Lung microvascular endothelial cell (primary cell): ENCODE data around the gene SYNPO. TPM values are rescaled to one million over a fixed set of nuclear protein-coding genes. Genes with fewer than 3 reads are reported as not detected.

ENCODE experiments used
- DNase-seq, 2 donors: peaks; one replicate each; pipeline versions ENCODE4 v3.0.0 to v3.0.0-alpha.2; 2010; ENCODE audit warnings: low read depth in 2 of 2
- total RNA-seq: library from RNA; depleted of rRNA; stranded (reverse); fragments of >200 nt; gene quantifications from 2 replicates; pipeline ENCODE4 v1.2.1, GENCODE V29; 2014

Gene SYNPO
- total RNA-seq, 1 donor from 2014 or later: 10.7 TPM

DNA sequence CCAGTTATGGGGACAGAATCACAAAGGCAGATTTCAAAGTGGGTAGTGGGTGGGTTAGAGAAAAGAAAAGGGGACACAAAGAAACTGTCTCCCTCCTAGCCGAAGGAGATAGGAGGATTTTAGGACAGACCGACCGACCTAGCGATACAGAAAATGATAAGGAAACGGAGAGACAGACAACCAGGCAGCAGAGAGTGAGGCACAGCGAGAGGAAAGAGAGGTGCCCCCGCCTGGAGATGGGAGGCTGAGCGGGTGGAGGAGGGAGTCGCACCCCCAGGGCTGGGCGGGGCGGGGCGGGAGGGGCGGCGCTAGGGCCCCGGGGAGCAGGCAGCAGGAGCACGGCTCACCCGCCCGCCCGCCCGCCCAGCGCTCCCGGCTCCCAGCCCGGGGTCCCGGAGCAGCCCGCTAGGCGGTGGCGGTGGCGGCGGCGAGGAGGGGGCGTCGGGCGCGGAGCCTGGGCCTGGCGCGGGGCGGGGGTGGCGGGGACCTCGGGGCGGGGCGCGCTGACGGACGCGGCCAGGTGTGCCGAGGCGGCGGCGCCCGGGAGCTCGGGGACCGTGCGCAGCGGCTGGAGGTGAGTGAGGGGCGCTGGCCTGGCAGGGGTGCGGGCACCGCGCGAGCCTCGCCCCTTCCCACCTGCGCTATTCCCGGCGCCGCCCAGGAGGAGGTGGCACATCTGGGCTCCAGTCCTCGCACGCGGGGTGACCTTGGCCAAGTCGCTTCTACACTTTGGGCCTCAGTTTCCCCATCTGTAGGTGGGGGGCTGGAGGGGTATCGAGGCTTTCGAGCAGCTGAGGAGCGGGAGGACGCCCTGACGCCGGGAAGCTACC, 15.9 kb upstream of the SYNPO start:
- peak; percentile 44 to 57 for DNase-seq

DNA sequence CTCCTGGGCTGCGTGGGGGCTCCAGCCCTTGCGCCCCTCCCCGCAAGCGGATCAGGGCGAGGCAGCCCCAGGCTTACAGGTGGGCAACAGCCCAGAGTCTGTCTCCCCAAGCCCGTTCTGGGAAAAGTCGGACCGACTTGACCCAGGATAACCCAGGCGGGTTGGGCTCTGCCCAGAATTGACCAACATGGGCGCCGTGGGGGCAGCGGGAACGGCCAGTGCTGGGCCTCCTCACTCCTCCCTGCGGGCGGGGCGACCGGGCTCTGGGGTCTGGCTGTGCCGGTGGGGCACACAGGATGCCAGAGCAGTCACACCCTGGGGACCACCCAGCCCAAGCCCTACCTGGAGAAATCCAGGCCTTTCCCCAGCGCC, 15.3 kb upstream of the SYNPO start:
- no peak for DNase-seq

DNA sequence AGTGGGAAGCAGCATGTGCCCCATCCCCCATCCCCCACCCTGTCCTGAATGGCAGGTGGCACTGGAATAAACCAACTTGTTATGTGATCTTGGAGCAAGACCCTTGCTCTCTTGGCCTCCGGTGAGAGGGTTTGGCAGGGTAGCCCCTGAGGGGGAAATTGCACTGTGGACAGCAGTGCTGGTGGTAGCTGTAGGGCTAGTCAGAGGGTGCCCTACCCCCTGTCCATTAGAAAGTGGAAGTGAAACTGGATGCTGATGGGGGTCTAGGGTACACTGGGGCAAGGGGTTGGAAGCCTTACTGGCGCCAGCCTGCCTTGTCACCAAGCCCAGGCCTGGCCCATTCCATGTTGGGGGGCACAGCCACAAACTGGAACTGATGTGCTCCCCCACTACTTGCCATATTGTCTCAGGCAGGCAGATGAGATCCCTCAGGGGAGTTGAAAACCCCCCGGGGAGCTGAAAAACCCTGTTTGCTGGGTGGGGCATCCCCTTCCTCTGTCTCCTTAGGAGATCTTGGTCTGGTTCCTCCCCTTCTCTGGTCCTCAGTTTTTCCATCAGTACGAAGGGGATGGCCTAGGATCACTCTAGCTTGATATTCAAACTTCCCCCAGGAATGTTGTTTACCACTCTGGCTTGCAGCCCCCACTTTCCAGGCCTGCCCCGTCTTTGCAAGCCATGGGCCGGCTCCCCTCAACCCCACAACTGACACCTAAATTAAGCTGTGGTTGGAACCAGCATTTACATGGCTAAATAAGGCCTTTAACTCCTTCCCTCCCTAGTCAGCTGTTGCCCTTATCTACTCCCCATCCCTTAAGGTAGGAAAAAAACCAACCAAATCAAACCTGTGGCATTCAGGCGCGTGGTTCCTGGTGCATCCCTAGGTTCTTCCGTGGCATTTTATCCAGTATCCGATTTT, 14.4 kb upstream of the SYNPO start:
- DNase-seq: peak; percentile 40 to 61

DNA sequence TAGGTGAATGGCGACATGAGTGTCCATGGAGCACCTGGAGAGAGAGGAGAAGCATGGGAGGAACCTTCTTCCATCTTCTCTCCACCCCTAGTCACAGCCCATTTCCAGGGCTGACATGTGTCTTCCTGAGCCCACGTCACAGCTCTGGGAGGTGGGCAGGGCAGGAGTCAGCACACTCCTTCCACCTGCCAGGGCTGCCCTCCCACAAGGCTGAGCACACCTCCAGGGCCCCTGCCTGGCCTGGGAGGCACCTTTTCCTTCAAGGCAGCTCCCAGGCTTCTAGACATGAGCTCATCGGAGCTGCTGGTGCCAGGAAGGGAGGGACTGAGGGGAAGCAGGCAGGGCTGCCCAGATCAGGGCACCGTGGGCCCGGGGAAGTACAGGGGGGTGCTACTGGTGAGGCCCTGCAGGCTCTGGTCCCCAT, 13.6 kb upstream of the SYNPO start:
- peak in 1 of 2 donors; percentile 75 for DNase-seq

DNA sequence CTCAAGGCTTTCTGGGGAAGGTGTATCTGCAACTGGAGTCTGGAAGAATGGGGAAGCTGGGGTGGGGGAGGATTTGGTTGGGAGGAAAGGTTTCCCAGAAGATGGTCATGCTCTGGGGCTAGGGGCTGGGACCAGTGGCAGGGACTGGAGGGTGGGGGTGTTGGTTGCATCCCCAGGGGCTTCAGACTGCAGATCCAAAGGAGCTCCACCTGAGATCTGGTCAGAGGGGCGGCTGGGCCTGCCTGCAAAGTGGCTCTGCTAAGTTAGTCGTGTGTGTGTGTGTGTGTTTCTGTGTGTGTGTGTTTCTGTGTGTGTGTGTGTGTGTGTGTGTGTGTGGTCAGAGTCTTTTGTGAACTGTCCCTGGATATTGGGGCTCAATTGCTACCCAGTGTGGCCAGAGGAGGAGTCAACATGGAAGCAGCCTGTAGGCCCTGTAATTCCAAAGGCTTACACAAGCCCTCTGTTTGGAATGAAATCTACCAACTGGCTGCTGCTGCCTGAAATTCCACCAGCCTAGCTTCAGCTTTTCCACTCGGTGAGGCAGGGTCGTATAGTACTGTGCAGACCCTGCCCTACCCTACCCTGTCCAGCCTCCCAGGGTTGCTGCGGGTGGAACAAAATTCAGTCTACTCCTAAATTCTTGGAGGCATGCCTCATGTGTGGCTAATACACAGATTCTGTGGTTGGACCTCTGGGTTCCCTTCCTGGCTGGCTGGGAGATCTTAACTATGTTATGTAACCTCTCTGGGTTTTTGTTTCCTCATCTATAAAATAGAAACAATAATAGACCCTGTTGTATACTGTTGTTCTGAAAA, 12.5 kb upstream of the SYNPO start:
- no peak for DNase-seq

DNA sequence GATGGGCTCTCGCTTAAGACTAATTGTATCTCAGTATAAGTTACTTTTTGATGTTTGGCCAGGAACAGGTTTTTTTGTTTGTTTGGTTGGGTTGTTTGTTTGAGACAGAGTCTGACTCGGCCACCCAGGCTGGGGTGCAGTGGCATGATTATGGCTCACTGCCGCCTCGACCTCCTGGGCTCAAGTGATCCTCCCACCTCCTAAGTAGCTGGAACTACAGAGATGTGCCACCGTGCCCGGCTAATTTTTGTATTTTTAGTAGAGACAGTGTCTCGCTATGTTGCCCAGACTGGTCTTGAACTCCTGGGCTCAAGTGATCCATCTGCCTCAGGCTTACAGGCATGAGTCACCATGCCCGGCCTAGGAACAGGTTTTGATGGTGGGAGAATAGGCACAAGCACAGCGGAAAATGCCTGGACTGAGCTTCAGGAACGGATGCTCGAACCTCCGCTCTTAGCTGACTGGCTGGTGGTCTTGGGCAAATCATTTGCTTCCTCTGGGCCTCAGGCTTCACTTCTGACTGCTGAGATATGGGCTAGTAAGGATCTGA, 11.4 kb upstream of the SYNPO start:
- DNase-seq: peak in 1 of 2 donors; percentile 36

DNA sequence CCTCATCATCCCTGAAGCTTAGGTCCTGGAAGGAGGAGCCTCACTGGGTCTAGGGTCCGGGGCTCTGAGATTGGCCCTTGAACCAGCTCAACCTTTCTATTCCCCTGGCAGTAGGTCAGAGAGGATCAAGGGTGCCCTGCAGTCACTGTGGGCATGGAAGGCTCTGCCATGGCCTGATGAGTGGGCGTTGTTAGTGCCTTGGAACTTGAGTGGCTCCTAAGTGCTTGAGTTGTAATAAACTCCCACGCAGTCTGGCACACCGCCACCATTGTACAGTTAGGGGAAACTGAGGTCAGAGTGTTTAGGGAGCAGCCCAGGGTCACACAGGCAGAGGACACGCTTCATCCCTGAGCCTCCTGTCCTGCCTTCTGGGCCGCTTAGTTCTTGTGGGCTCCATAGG, 10.4 kb upstream of the SYNPO start:
- DNase-seq: no peak

DNA sequence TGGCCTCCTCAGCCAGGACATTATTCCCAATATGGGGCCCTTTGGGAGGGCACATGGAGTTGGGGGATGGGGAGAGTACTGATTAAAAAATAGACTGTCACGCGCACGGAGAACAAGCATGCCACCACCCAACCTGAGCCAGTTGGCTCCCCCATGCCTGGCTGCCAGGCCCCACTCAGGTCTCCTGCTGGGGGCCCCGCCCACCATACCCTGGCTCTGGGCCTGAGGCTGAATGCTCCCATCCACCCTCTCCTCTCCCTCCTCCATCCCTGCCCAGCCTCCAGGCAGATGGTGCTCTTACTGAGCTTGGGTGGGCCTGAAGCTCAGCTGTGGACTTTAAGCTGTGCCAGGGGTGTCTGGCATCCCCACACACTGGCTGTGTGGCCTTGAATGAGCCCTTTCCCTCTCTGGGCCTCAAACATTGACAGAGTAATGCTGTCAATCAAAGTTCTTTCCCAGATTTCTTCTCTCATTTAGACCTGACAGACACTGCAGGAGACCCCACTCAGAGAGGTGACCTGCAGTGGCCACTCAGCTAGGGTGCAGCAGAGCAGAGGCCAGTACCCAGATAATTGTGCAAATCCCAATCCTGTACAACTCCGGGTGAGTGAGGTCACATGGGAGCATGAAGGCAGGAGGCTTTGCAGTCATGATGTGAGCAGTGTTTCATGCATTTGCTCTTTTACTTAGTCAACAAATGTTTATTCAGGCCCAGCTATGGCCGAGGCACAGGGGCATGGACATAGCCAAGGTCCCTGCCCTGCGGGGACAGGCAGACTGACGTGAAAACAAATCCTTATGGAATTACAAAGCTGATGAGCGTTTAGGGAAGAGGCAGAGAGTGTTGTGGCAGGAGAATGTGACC, 9.8 kb upstream of the SYNPO start:
- DNase-seq: no peak

DNA sequence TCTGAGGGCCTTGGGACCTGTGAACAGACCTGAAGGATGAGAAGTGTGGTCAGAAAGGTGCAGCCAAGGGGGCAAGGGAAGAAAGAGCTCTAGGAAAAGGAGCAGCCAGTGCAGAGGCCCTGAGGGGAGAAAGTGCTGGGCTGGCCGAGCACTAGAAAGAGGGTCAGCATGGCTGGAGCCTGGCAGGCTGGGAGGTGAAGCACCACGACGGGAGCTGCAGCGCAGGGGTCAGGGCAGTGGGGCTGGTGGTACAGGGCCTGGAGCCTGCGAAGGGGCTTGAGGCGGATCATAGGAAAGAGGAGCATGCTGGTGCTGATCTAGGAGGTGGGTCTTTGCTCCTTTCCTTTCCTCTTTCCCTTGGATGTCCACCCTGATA, 9.1 kb upstream of the SYNPO start:
- no peak for DNase-seq

DNA sequence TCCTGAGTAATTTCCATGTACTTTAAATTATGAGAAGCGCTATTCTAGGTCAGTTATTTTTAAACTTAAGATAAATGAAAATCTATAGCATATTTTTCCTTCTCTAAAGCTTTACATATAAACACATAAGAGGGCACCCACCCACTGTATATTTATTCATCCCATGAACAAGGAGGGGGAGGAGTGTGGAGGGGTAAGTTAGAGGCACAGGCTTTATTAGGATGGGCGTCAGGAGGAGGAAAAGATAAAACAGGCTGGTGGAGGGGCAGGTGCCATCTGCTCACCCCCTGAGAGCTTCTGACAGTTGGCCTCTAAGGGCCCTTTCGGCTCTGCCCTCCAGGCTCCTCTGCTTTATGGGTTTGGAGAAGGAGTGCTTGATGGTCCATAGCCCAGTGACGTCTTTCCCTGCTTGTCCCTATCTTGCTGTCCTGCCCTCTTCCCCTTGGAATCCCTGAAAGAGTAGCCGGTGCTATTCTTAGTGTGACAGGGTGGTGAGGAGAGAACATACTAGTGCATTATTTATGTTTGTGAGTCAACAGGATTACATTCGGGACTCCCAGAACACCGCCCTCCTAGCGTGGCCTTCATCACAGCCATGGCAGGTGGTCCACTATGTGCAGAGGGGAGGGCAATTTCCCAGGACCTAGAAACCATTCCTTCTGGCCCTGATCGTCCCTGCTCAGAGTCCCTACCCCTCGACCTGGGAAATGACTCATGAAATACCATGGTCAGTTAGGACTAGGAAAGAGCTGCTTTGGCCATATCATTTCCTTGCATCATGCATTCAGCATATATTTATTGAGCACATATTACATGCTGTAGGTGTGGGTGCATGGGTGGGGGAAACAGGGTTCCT, 7.9 kb upstream of the SYNPO start:
- DNase-seq: peak; percentile 38 to 89

DNA sequence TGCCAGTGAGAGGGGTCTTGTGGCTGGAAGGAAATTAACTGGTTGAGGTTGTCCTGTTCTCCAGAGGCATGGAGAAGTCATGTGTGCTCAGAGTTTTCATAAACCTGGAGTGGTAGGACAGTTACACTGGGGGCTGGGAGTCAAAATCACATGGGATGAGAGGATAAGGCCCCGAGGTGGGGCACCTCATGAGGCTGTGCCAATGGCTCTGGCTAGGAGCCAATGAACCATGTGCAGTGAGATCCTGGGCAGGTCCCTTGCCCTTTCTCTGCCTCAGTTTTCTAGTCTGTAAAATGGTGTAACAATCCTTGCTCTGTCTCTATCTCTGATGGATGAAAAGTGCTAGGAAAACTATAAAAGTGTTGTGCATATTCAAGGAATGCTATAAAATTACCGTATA, 7.0 kb upstream of the SYNPO start:
- no peak for DNase-seq

DNA sequence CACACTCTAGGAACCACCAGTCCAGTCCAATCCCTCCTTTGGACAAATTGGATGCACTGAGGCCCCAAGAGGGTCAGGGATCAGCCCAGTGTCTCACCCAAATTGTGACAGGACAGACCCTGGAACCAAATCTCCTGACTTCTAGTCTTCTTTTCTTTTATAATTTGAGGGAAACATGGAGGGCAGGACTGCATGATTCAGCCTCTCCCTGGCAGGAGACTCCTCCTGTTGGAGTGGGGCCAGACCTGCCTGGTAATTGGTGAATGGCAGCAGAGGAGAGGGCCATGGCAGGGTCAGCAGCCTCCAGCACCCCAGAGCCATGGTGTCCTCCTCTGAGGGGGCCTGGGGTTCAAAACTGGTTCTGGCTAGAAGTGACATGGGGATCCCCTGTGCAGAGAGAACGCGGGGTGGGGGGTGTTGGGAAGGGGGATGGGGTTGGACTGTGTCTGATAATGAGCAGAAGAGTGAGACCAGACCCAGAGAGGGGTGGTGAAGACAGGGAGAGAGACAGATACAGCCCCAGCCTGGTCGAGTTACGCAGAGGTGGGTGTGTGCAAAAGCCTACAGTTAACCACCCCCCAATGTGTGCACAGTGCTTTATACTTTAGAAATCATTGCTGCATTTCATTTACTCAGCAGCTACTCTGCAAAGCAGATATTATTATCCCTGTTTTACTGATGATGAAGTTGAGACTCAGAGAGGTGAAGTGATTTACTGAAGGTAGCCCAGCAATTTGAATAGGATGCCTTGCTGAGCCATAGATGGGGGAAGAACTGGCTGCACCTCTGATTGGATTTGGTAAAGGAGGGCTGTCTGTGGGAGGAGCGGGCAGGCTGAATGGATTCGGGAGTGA, 3.8 kb upstream of the SYNPO start:
- peak; percentile 73 to 79 for DNase-seq

DNA sequence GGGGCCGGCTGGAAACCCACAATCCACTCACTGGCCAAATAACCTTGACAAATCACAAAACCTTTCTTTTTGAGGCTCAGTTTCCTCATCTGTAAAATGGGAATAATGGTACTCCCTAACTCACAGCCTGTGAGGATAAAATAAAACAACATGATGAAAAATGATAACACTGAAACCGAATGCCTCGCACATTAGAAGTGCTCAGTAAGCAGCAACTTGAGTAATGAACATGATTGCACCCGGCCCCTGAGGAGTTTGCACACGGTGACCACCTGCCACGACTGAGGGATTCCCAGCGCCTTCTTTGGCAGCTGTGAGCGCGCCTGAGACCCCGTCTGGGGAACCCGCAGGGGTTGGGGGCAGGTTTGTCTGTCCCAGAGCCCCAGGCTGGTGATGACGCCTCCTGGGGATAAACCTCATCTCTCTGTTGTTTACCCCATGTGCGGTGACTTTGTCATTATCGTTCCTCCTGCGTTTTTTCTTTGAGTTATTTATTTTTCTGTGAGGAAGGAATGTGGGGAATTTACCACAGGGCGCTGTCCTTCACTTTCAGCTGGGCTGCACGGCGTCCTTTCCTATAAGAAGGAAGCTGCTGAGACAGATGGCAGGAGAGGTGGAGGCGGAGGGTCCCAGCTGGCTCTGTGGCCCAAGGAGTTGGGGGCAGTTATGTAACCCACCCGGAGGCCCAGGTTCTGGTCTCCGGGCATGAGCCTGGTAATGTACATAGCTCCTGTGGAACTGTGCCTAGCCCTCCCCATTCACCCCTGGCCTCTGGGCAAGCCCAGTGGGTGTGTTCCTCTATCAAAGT, 3.0 kb upstream of the SYNPO start:
- peak in 1 of 2 donors; percentile 91 for DNase-seq

DNA sequence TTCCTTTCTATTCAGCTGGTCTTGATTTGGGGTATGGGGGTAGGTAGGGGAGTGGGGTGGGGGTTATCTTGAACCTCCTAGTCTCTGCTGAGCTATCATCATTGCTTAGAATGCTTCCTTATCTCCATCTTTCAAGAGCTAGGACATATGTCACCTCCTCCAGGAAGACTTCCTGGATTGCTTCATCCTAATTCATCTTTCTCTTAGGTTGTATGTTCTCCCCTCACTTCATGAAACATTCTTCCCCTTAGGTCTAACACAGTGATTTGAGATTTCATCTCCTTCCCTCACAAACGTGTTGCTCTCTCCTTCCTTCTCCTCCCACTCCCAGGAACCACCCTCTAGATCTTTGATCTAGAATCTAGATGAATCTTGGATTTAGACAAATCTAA, 2.4 kb upstream of the SYNPO start:
- DNase-seq: no peak

DNA sequence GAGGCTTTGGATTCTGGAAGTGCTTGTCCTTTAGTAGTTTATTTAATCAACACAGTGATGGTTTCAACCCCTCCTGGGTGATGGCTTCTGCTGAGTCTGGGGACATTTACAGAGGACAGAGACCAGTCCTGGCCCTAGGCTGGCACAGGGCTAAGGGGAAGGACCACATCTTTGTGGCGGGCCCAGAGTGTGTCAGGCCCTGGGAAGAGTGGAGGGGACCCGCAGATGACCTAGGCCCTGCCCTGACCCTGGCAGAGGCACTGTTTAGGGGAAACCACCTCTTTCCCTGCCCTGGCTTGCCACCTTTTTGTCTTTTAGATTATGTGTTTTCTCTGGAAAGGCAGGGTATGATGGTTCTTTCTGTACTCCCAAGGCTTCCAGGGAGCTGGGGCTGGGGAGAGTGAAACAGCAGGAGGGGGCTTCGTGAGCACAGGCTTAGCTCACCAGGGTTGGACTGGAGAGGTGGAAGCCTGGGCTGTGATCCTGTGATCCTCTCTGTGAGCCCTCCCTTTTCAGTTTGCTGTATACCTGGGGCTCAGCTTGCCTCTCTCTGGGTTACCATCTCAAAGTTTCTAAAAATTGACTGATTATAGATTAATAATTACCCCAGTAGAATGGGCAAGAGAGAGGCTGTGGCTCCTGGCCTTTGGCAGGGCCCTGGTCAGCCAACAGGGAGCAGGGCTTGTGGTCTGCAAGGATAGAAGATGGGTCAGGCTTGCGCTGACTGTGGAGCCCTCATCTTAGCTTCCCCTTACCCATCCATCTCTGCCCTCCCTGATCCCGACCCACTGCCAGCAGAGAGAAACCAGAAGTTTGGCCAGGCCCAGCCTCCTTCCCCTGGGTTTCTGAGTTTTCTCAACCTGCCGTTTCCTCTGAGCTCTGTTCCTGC, 1.7 kb upstream of the SYNPO start:
- no peak for DNase-seq

DNA sequence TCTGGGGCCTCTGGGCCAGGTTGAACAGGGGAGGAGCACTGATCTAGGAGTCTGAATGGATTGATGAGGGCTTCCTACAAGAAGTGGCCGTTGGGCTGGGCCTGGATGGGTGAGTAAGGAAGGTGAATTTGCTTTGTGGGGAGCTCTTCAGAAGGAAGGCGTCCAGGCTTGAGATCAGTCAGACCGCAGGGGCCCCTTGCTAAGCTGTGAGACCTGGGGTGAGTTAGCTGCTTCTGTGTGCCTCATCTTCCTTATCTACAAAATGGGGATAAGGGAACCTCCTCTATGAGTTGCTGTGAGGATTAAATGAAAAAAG, 1.1 kb upstream of the SYNPO start:
- DNase-seq: no peak

DNA sequence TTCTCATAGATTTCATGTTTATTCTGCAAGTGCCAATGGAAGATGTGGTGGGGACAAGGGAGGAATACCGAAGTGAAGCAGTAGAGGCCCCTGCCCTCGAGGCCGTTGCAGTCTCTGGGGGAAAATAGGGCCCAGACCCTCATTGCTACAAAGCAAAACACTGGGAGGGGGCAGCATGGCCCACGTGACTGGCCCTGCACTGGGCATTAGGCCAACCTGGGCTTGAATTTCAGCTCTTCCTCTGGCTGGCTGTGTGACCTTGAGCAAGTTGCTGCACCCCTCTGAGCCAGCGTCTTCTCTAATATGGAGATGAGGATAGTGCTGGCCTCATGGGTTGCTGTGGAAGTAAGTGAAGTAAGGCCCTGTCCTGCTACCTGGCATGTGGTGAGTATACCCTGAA, 709 bp upstream of the SYNPO start:
- DNase-seq: peak in 1 of 2 donors; percentile 53
